ENCODE results near the gene C19orf53. TPM values are rescaled to one million over a fixed set of nuclear protein-coding genes. Genes with fewer than 3 reads are reported as not detected.
"Not testable (repeated sequence)": the region's sequence is repeated elsewhere in the genome, so short reads cannot be mapped to it uniquely, and the experiment has no call there.

Gene C19orf53
- total RNA-seq, 1 donor from 2014 or later = 68.3 TPM

- no peaks in the 10 kb centered on the region for H3K4me1 Mint-ChIP-seq (ENCODE audit: low read depth, unreplicated experiment)
- no peak overlapping the region for H3K27ac Mint-ChIP-seq (ENCODE audit: unreplicated experiment)
- TF ChIP-seq CTCF (IDR thresholded peaks at IDR 0.05; ENCODE audit: partially characterized antibody, unreplicated experiment) = no peak
- no peaks in the 10 kb centered on the region for H3K36me3 Mint-ChIP-seq (ENCODE audit: unreplicated experiment)
- no peak for DNase-seq
- peaks cover 2% of the 10 kb centered on the region for H3K9me3 Mint-ChIP-seq (ENCODE audit: unreplicated experiment)
- H3K4me3 Mint-ChIP-seq (ENCODE audit: unreplicated experiment) = no peak overlapping the region
- H3K27me3 Mint-ChIP-seq (ENCODE audit: unreplicated experiment) = peaks cover 5% of the 10 kb centered on the region
Measured at GRCh38 chr19:13778847-13779246, 4.6 kb downstream of the C19orf53 start.

GRCh38 chr19:13779794-13780193, 5.5 kb downstream of the C19orf53 start:
- not testable (repeated sequence) for H3K36me3 Mint-ChIP-seq (ENCODE audit: unreplicated experiment); H3K27ac Mint-ChIP-seq (ENCODE audit: unreplicated experiment)

GRCh38 chr19:13781547-13781946, 7.3 kb downstream of the C19orf53 start:
- H3K4me1 Mint-ChIP-seq (ENCODE audit: low read depth, unreplicated experiment) = no peaks in the 10 kb centered on the region
- peaks cover 2% of the 10 kb centered on the region for H3K9me3 Mint-ChIP-seq (ENCODE audit: unreplicated experiment)
- H3K4me3 Mint-ChIP-seq (ENCODE audit: unreplicated experiment) = no peak overlapping the region
- H3K27me3 Mint-ChIP-seq (ENCODE audit: unreplicated experiment) = no peaks in the 10 kb centered on the region
- DNase-seq = peak; percentile 62
- TF ChIP-seq CTCF (IDR thresholded peaks at IDR 0.05; ENCODE audit: partially characterized antibody, unreplicated experiment) = no peak
- H3K36me3 Mint-ChIP-seq (ENCODE audit: unreplicated experiment) = no peaks in the 10 kb centered on the region
- H3K27ac Mint-ChIP-seq (ENCODE audit: unreplicated experiment) = no peak overlapping the region

More at GRCh38 chr19:13779794-13780193, 5.5 kb downstream of the C19orf53 start:
- H3K4me1 Mint-ChIP-seq (ENCODE audit: low read depth, unreplicated experiment); H3K27me3 Mint-ChIP-seq (ENCODE audit: unreplicated experiment); H3K9me3 Mint-ChIP-seq (ENCODE audit: unreplicated experiment); DNase-seq; H3K4me3 Mint-ChIP-seq (ENCODE audit: unreplicated experiment): not testable (repeated sequence)

- H3K4me1 Mint-ChIP-seq (ENCODE audit: low read depth, unreplicated experiment) = no peaks in the 10 kb centered on the region
- no peak overlapping the region for H3K4me3 Mint-ChIP-seq (ENCODE audit: unreplicated experiment)
- DNase-seq = no peak
- H3K27me3 Mint-ChIP-seq (ENCODE audit: unreplicated experiment) = peaks cover under 1% of the 10 kb centered on the region
- no peak overlapping the region for H3K27ac Mint-ChIP-seq (ENCODE audit: unreplicated experiment)
- peaks cover 2% of the 10 kb centered on the region for H3K9me3 Mint-ChIP-seq (ENCODE audit: unreplicated experiment)
- no peak for TF ChIP-seq CTCF (IDR thresholded peaks at IDR 0.05; ENCODE audit: partially characterized antibody, unreplicated experiment)
- H3K36me3 Mint-ChIP-seq (ENCODE audit: unreplicated experiment) = no peaks in the 10 kb centered on the region
Measured at GRCh38 chr19:13782537-13782936, 8.3 kb downstream of the C19orf53 start.

- no peak for TF ChIP-seq CTCF (IDR thresholded peaks at IDR 0.05; ENCODE audit: partially characterized antibody, unreplicated experiment)
- H3K27me3 Mint-ChIP-seq (ENCODE audit: unreplicated experiment) = peaks cover 2% of the 10 kb centered on the region
- H3K36me3 Mint-ChIP-seq (ENCODE audit: unreplicated experiment) = no peaks in the 10 kb centered on the region
- no peak for DNase-seq
- no peak overlapping the region for H3K4me3 Mint-ChIP-seq (ENCODE audit: unreplicated experiment)
- H3K4me1 Mint-ChIP-seq (ENCODE audit: low read depth, unreplicated experiment) = no peaks in the 10 kb centered on the region
- no peaks in the 10 kb centered on the region for H3K9me3 Mint-ChIP-seq (ENCODE audit: unreplicated experiment)
- H3K27ac Mint-ChIP-seq (ENCODE audit: unreplicated experiment) = no peak overlapping the region
Measured at GRCh38 chr19:13783565-13784500, 9.6 kb downstream of the C19orf53 start.
